ENCODE results near the gene LAYN. TPM values are rescaled to one million over a fixed set of nuclear protein-coding genes. Genes with fewer than 3 reads are reported as not detected.

The LAYN gene
- total RNA-seq, 2 experiments from 2014 or later: 1.3 to 1.4 TPM

- H3K4me3 Mint-ChIP-seq: no peak overlapping the region
- H3K36me3 Mint-ChIP-seq (ENCODE audit: low read depth): no peaks in the 10 kb centered on the region
- Histone ChIP-seq H3K9me3 (ENCODE audit: control insufficient read depth in 1 of 2, insufficient read depth in 1 of 2, low read length in 2 of 2) (no peaks in the 10 kb centered on the region), H3K36me3 (ENCODE audit: insufficient read depth, low read length) (no peaks in the 10 kb centered on the region), H3K27me3 (ENCODE audit: control insufficient read depth in 1 of 2, insufficient read depth in 2 of 2, low read length in 2 of 2) (peaks cover 0 to 3% of the 10 kb centered on the region in 2 experiments), H3K4me1 (ENCODE audit: insufficient read depth, low read length) (no peaks in the 10 kb centered on the region), H3K27ac (ENCODE audit: low read depth in 1 of 2, low read length in 2 of 2) (no peak overlapping the region), H3K4me3 (ENCODE audit: low read length) (no peak overlapping the region)
- intact Hi-C loops (cut with DNase I, micrococcal nuclease): no loop called here
- DNase-seq: no peak
- TF ChIP-seq CTCF (IDR thresholded peaks at IDR 0.05): no peak
- no peaks in the 10 kb centered on the region for H3K4me1 Mint-ChIP-seq (ENCODE audit: low read depth)
- no peak overlapping the region for H3K27ac Mint-ChIP-seq
- H3K27me3 Mint-ChIP-seq: peaks cover 16% of the 10 kb centered on the region
- H3K9me3 Mint-ChIP-seq: no peaks in the 10 kb centered on the region
- POLR2A ChIA-PET: interaction anchor here (0.7 kb wide), 1 partner anchor 10 kb away, joined by 3 read pairs; no protein-coding TSS in a partner anchor
- CTCF ChIA-PET: no interaction called here
- no peak for ATAC-seq (ENCODE audit: poor library complexity)
Measured at GRCh38 chr11:111520560-111520959, 20.0 kb upstream of the LAYN start.

- Histone ChIP-seq H3K4me1 (ENCODE audit: insufficient read depth, low read length) (no peaks in the 10 kb centered on the region), H3K4me3 (ENCODE audit: low read length) (no peak overlapping the region), H3K9me3 (ENCODE audit: control insufficient read depth in 1 of 2, insufficient read depth in 1 of 2, low read length in 2 of 2) (no peaks in the 10 kb centered on the region), H3K27me3 (ENCODE audit: control insufficient read depth in 1 of 2, insufficient read depth in 2 of 2, low read length in 2 of 2) (peaks cover 0 to 2% of the 10 kb centered on the region in 2 experiments), H3K27ac (ENCODE audit: low read depth in 1 of 2, low read length in 2 of 2) (no peak overlapping the region), H3K36me3 (ENCODE audit: insufficient read depth, low read length) (no peaks in the 10 kb centered on the region)
- Mint-ChIP-seq H3K4me1 (ENCODE audit: low read depth) (peaks cover 3% of the 10 kb centered on the region), H3K4me3 (no peak overlapping the region), H3K36me3 (ENCODE audit: low read depth) (no peaks in the 10 kb centered on the region), H3K9me3 (no peaks in the 10 kb centered on the region), H3K27ac (no peak overlapping the region), H3K27me3 (peaks cover 16% of the 10 kb centered on the region)
- POLR2A ChIA-PET: interaction anchor here (0.7 kb wide), 1 partner anchor 11 kb away, joined by 3 read pairs; no protein-coding TSS in a partner anchor
- ATAC-seq (ENCODE audit: poor library complexity): no peak
- intact Hi-C loops (cut with DNase I, micrococcal nuclease): no loop called here
- TF ChIP-seq CTCF (IDR thresholded peaks at IDR 0.05): no peak
- DNase-seq: no peak
- CTCF ChIA-PET: no interaction called here
Measured at GRCh38 chr11:111521135-111521534, 19.4 kb upstream of the LAYN start.

GRCh38 chr11:111522426-111522825 is 18.1 kb upstream of the LAYN start:
- H3K27me3 Mint-ChIP-seq: peaks cover 16% of the 10 kb centered on the region
- ChIA-PET POLR2A (no interaction called here), CTCF (interaction anchor here (0.7 to 1.2 kb wide), 2 partner anchors 12 to 1394 kb away, joined by 3 to 6 read pairs; no protein-coding TSS in a partner anchor)
- peaks cover 8% of the 10 kb centered on the region for H3K4me1 Mint-ChIP-seq (ENCODE audit: low read depth)
- H3K27ac Mint-ChIP-seq: no peak overlapping the region
- Histone ChIP-seq H3K4me3 (ENCODE audit: low read length) (no peak overlapping the region), H3K27ac (ENCODE audit: low read depth in 1 of 2, low read length in 2 of 2) (no peak overlapping the region), H3K36me3 (ENCODE audit: insufficient read depth, low read length) (no peaks in the 10 kb centered on the region), H3K4me1 (ENCODE audit: insufficient read depth, low read length) (no peaks in the 10 kb centered on the region), H3K27me3 (ENCODE audit: control insufficient read depth in 1 of 2, insufficient read depth in 2 of 2, low read length in 2 of 2) (no peaks in the 10 kb centered on the region), H3K9me3 (ENCODE audit: control insufficient read depth in 1 of 2, insufficient read depth in 1 of 2, low read length in 2 of 2) (no peaks in the 10 kb centered on the region)
- ATAC-seq (ENCODE audit: poor library complexity) (no peak), DNase-seq (no peak)
- H3K36me3 Mint-ChIP-seq (ENCODE audit: low read depth): no peaks in the 10 kb centered on the region
- no peak for TF ChIP-seq CTCF (IDR thresholded peaks at IDR 0.05)
- H3K4me3 Mint-ChIP-seq: no peak overlapping the region
- no peaks in the 10 kb centered on the region for H3K9me3 Mint-ChIP-seq
- intact Hi-C loops (cut with DNase I, micrococcal nuclease): no loop called here
